Activated T-helper 1 cell treated with anti-CD3 and anti-CD28 coated beads, Interleukin-12 subunit alpha, Interleukin-12 subunit beta, Interleukin-2, Interleukin-4 antibody, amounts not matched to agents 30 ng/mL and 10 ng/mL and 1 ng/mL, durations not matched to agents 14 hours and 24 hours and 36 hours (primary cell): ENCODE results near the gene HDAC4. TPM values are rescaled to one million over a fixed set of nuclear protein-coding genes. Genes with fewer than 3 reads are reported as not detected.

Experiments
- DNase-seq: peaks from one replicate; pipeline ENCODE4 v3.0.0; 2021; ENCODE audit warnings: low spot score
- H3K27ac Mint-ChIP-seq: one replicate; pipeline ENCODE4 v1.8.0; 2021; ENCODE audit warnings: mild to moderate bottlenecking, mixed read lengths
- H3K27me3 Mint-ChIP-seq: one replicate; pipeline ENCODE4 v1.8.0; 2022; ENCODE audit warnings: mild to moderate bottlenecking, moderate library complexity, mixed read lengths; ENCODE audit not compliant: insufficient read depth
- H3K36me3 Mint-ChIP-seq: one replicate; pipeline ENCODE4 v1.8.0; 2021; ENCODE audit warnings: low read depth, mixed read lengths
- H3K4me1 Mint-ChIP-seq: one replicate; pipeline ENCODE4 v1.8.0; 2021; ENCODE audit warnings: low read depth, mixed read lengths
- H3K4me3 Mint-ChIP-seq: one replicate; pipeline ENCODE4 v1.8.0; 2021; ENCODE audit warnings: mild to moderate bottlenecking, moderate library complexity, mixed read lengths
- H3K9me3 Mint-ChIP-seq: one replicate; pipeline ENCODE4 v1.8.0; 2021; ENCODE audit warnings: mixed read lengths
- intact Hi-C: fragments of 100-400 bp; cut with micrococcal nuclease; formaldehyde crosslinking; loops from one replicate; pipeline ENCODE4 v1.15.1; 2024
- total RNA-seq: library from RNA; stranded (reverse); gene quantifications from 2 replicates; pipeline ENCODE4 v1.2.3, GENCODE V29; 2022

Gene HDAC4
- total RNA-seq, 1 donor from 2014 or later = 41.3 TPM

- no peak overlapping the region for H3K4me3 Mint-ChIP-seq
- H3K4me1 Mint-ChIP-seq = no peaks in the 10 kb centered on the region
- no peak for DNase-seq
- H3K27ac Mint-ChIP-seq = no peak overlapping the region
- no peaks in the 10 kb centered on the region for H3K27me3 Mint-ChIP-seq
- no peaks in the 10 kb centered on the region for H3K9me3 Mint-ChIP-seq
- intact Hi-C loops = no loop called here
- peaks cover 2% of the 10 kb centered on the region for H3K36me3 Mint-ChIP-seq
Observed at GRCh38 chr2:239110595-239111048, 290.2 kb downstream of the HDAC4 start.

- no peak overlapping the region for H3K27ac Mint-ChIP-seq
- no peak overlapping the region for H3K4me3 Mint-ChIP-seq
- intact Hi-C loops = no loop called here
- DNase-seq = no peak
- H3K4me1 Mint-ChIP-seq = no peaks in the 10 kb centered on the region
- H3K27me3 Mint-ChIP-seq = no peaks in the 10 kb centered on the region
- H3K36me3 Mint-ChIP-seq = peaks cover under 1% of the 10 kb centered on the region
- no peaks in the 10 kb centered on the region for H3K9me3 Mint-ChIP-seq
Observed at GRCh38 chr2:239109928-239110545, 290.8 kb downstream of the HDAC4 start.

- Mint-ChIP-seq H3K4me1 (no peaks in the 10 kb centered on the region), H3K9me3 (no peaks in the 10 kb centered on the region), H3K27ac (no peak overlapping the region), H3K4me3 (no peak overlapping the region), H3K36me3 (peaks cover 4% of the 10 kb centered on the region), H3K27me3 (no peaks in the 10 kb centered on the region)
- no peak for DNase-seq
- intact Hi-C loops = no loop called here
Observed at GRCh38 chr2:239109041-239109927, 291.5 kb downstream of the HDAC4 start.

GRCh38 chr2:239108459-239108858 lies 292.4 kb downstream of the HDAC4 start:
- Mint-ChIP-seq H3K9me3 (no peaks in the 10 kb centered on the region), H3K27ac (no peak overlapping the region), H3K27me3 (no peaks in the 10 kb centered on the region), H3K4me1 (no peaks in the 10 kb centered on the region), H3K4me3 (no peak overlapping the region), H3K36me3 (peaks cover 4% of the 10 kb centered on the region)
- intact Hi-C loops = no loop called here
- DNase-seq = no peak

- intact Hi-C loops = no loop called here
- H3K4me3 Mint-ChIP-seq = no peak overlapping the region
Observed at GRCh38 chr2:239107936-239108335, 292.9 kb downstream of the HDAC4 start.

GRCh38 chr2:239106966-239107365 lies 293.9 kb downstream of the HDAC4 start:
- H3K4me1 Mint-ChIP-seq = no peaks in the 10 kb centered on the region
- no peak overlapping the region for H3K4me3 Mint-ChIP-seq
- intact Hi-C loops = no loop called here
- H3K9me3 Mint-ChIP-seq = no peaks in the 10 kb centered on the region
- H3K36me3 Mint-ChIP-seq = peaks cover 6% of the 10 kb centered on the region
- DNase-seq = no peak
- no peak overlapping the region for H3K27ac Mint-ChIP-seq
- no peaks in the 10 kb centered on the region for H3K27me3 Mint-ChIP-seq

More at GRCh38 chr2:239107936-239108335, 292.9 kb downstream of the HDAC4 start:
- DNase-seq = no peak
- Mint-ChIP-seq H3K36me3 (peaks cover 4% of the 10 kb centered on the region), H3K9me3 (no peaks in the 10 kb centered on the region), H3K4me1 (no peaks in the 10 kb centered on the region), H3K27me3 (no peaks in the 10 kb centered on the region), H3K27ac (no peak overlapping the region)

GRCh38 chr2:239106314-239106908 lies 294.4 kb downstream of the HDAC4 start:
- Mint-ChIP-seq H3K4me3 (no peak overlapping the region), H3K27me3 (no peaks in the 10 kb centered on the region), H3K4me1 (no peaks in the 10 kb centered on the region), H3K36me3 (peaks cover 6% of the 10 kb centered on the region), H3K27ac (no peak overlapping the region), H3K9me3 (no peaks in the 10 kb centered on the region)
- intact Hi-C loops = no loop called here
- no peak for DNase-seq

- H3K27me3 Mint-ChIP-seq = no peaks in the 10 kb centered on the region
- intact Hi-C loops = no loop called here
- no peaks in the 10 kb centered on the region for H3K9me3 Mint-ChIP-seq
- no peak for DNase-seq
- H3K4me1 Mint-ChIP-seq = no peaks in the 10 kb centered on the region
- H3K27ac Mint-ChIP-seq = no peak overlapping the region
- H3K36me3 Mint-ChIP-seq = peaks cover 6% of the 10 kb centered on the region
- H3K4me3 Mint-ChIP-seq = no peak overlapping the region
Observed at GRCh38 chr2:239105234-239105633, 295.6 kb downstream of the HDAC4 start.

GRCh38 chr2:239104800-239105199 lies 296.0 kb downstream of the HDAC4 start:
- Mint-ChIP-seq H3K4me1 (no peaks in the 10 kb centered on the region), H3K27me3 (no peaks in the 10 kb centered on the region), H3K36me3 (peaks cover 7% of the 10 kb centered on the region), H3K4me3 (no peak overlapping the region), H3K27ac (no peak overlapping the region), H3K9me3 (no peaks in the 10 kb centered on the region)
- intact Hi-C loops = no loop called here
- no peak for DNase-seq

GRCh38 chr2:239103125-239104098 lies 297.4 kb downstream of the HDAC4 start:
- peaks cover 13% of the 10 kb centered on the region for H3K36me3 Mint-ChIP-seq

GRCh38 chr2:239102266-239102665 lies 298.6 kb downstream of the HDAC4 start:
- Mint-ChIP-seq H3K27ac (no peak overlapping the region), H3K4me3 (no peak overlapping the region), H3K27me3 (no peaks in the 10 kb centered on the region), H3K9me3 (no peaks in the 10 kb centered on the region), H3K36me3 (peaks cover 15% of the 10 kb centered on the region), H3K4me1 (no peaks in the 10 kb centered on the region)
- DNase-seq = no peak
- intact Hi-C loops = no loop called here

More at GRCh38 chr2:239103125-239104098, 297.4 kb downstream of the HDAC4 start:
- intact Hi-C loops = no loop called here
- Mint-ChIP-seq H3K9me3 (no peaks in the 10 kb centered on the region), H3K4me3 (no peak overlapping the region), H3K4me1 (no peaks in the 10 kb centered on the region), H3K27me3 (no peaks in the 10 kb centered on the region), H3K27ac (no peak overlapping the region)
- DNase-seq = no peak

- no peak overlapping the region for H3K4me3 Mint-ChIP-seq
- peaks cover 15% of the 10 kb centered on the region for H3K36me3 Mint-ChIP-seq
- no peaks in the 10 kb centered on the region for H3K4me1 Mint-ChIP-seq
- H3K9me3 Mint-ChIP-seq = no peaks in the 10 kb centered on the region
- H3K27me3 Mint-ChIP-seq = no peaks in the 10 kb centered on the region
- intact Hi-C loops = no loop called here
- DNase-seq = no peak
- H3K27ac Mint-ChIP-seq = no peak overlapping the region
Observed at GRCh38 chr2:239101807-239102206, 299.0 kb downstream of the HDAC4 start.
